HG03095 (cell line): ENCODE results near the gene GFOD1.
"Not testable (repeated sequence)": the region's sequence is repeated elsewhere in the genome, so short reads cannot be mapped to it uniquely, and the experiment has no call there.

ENCODE experiments used
- ATAC-seq: cut with Tn5 transposase; IDR thresholded peaks from one replicate; pipeline ENCODE4 v1.9.1; 2021; ENCODE audit warnings: moderate library complexity; ENCODE audit not compliant: unreplicated experiment

GFOD1 gene

GRCh38 chr6:13331516-13332348 is 155.7 kb downstream of the GFOD1 start:
- no peak for ATAC-seq

DNA sequence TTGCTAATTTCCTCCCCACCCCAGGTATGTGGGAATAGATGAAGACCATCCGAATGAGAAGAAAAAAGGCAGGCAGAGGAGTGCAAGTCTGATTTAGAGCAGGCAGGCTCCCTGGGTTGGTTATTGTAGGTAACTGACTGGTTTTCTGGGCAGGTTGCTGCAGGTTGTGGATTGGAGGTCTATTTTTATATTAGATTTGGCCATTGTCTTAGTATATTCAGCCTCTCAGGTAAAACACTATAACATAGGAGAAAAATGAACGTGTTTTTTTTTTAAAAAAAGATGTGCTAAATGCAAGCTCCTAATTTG is 158.6 kb downstream of the GFOD1 start:
- ATAC-seq: no peak

DNA sequence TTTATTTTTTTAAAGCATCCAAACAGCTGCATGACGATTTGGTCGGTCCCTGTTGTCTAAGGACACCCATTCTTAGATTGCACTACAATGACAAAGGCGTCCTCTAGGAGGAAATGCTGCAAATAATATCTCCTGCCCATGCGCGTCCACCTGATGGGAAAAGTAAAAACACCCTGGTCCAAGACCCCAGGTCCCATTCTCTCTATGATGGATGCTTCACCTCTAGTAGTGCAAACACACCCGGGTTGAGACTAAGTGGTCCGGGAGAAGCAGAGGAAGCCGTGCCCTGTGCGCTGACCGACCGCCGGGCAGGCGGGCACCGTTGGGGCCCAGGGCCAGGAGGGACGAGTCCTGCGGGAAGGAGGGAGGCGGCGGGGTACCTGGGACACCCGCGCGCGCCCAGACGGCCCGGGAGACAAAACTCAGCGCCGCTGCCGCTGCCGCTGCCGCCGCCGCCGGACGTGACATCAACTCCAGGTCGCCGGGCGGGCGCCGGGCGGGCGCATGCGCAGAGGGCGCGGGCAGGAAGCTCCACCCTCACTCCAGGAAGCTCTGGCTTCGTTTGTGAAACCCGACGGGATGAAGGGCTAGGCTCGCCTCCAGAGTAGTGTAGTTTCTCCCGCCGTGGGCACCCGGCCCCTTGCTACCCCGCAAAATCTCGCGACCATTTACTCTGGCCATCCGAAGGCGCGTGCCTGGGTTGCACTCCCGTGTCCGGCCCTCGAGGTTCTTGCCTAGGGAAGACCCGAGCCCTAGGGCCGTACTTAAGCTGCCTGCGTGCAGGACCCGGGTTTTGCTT is 159.1 kb downstream of the GFOD1 start, which contains the start of gene TBC1D7:
Gene TBC1D7, minus strand, starts transcription at position 462 of the 799 bp plus-strand sequence. CDS start 1,639 bp downstream, outside the sequence.
- peak; percentile 83 for ATAC-seq

DNA sequence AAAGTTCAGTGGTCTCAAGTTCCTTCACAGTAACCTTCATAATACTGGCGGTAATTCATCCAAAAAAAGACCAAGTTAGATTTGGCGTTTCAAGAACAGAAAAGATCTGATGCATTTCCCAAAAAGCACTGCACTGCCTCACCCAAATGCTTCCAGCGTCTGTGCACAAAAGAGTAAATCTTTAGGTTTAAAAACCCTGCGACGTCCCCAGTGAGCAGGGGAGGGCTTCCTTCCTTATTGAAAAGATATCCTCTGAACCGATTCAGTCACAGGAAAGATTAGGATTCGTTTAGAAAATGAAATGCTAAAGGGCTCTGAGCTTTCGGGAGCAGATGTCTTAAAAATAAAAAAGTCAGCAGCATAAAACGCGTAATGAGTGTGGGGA is 159.7 kb downstream of the GFOD1 start:
- ATAC-seq: no peak

DNA sequence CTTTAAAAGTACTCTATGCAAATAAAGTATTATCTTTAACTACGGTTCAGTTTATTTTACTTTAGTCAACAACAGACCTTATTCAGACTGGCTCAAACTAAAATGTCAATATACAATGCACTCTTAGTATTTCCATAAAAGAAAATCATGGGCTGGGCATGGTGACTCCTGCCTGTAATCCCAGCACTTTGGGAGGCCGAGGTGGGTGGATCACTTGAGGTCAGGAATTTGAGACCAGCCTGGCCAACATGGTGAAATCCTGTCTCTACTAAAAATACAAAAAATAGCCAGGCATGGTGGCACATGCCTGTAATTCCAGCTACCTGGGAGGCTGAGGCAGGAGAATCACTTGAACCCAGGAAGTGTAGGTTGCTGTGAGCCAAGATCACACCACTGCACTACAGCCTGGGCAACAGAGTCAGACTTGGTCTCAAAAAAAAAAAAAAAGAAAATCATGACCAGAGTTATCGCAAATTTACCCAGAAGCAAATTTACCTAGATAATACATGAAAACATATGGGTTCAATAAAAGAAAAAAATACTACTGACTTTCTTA is 161.3 kb downstream of the GFOD1 start:
- ATAC-seq: not testable (repeated sequence)

GRCh38 chr6:13319891-13320564 is 167.4 kb downstream of the GFOD1 start:
- no peak for ATAC-seq

- ATAC-seq: no peak
Measured at GRCh38 chr6:13318821-13319220, 168.6 kb downstream of the GFOD1 start.

GRCh38 chr6:13315896-13316295 is 171.5 kb downstream of the GFOD1 start:
- no peak for ATAC-seq

DNA sequence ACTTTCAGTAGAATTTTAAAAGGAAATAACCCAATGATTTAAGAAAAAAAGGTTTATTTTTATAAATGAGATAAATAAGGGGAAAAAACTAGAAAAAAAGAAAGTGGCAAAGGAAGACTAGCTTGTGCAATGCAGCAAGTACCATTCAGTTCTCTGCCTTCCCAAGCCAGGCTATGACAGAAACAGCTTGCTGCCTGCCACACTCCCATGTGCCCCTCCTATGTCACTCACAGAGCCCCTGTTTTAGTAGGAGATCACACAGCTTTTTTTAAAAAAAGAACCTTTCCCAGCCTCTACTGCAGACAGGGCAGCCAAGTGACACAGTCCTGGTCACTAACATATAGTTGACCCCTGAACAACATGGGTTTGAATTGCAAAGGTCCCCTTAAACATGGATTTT is 172.6 kb downstream of the GFOD1 start:
- ATAC-seq: no peak

GRCh38 chr6:13311155-13311554 is 176.2 kb downstream of the GFOD1 start:
- no peak for ATAC-seq

- no peak for ATAC-seq
Measured at GRCh38 chr6:13308332-13308731, 179.1 kb downstream of the GFOD1 start.
